Measurements from ENCODE around the gene TACC2. TPM values are rescaled to one million over a fixed set of nuclear protein-coding genes. Genes with fewer than 3 reads are reported as not detected.

Gene TACC2
- total and polyA plus RNA-seq, 9 of the 15 experiments (the other 6 are each of a cell fraction or from before 2014, with no cell fraction given), result under 0.01 to 0.35 (median 0.03) TPM; not detected in 6

- Histone ChIP-seq H2AFZ (ENCODE audit: low read depth, low read length) (no peak overlapping the region), H3K27me3 (ENCODE audit: control insufficient read depth in 2 of 2, insufficient read depth in 2 of 2, low read length in 2 of 2) (peaks cover 2 to 40% of the 10 kb centered on the region in 2 experiments; a peak in 4 of 5 replicates), H3K4me2 (ENCODE audit: insufficient read depth, low read length) (no peak overlapping the region), H3K4me3 (no peak overlapping the region), H3K36me3 (ENCODE audit: control insufficient read depth, insufficient read depth, low read length) (no peaks in the 10 kb centered on the region), H3K9ac (ENCODE audit: insufficient read depth in 1 of 2, low read depth in 2 of 2, low read length in 2 of 2) (no peak overlapping the region), H3K4me1 (replicated peaks in 1 of 2; ENCODE audit: control insufficient read depth in 2 of 2, insufficient read depth in 2 of 2, low read length in 2 of 2) (no peaks in the 10 kb centered on the region), H4K20me1 (replicated peaks; ENCODE audit: control insufficient read depth, insufficient read depth, low read length) (no peaks in the 10 kb centered on the region; the same call in 1 of the 2 replicates), H3K9me1 (ENCODE audit: control insufficient read depth, insufficient read depth, low read length) (no peaks in the 10 kb centered on the region), H3K27ac (ENCODE audit: extremely low read depth, low read depth, low read length) (no peak overlapping the region), H3K9me3 (replicated peaks; ENCODE audit: control insufficient read depth, insufficient read depth, low read depth, low read length) (no peaks in the 10 kb centered on the region), H3K79me2 (ENCODE audit: control insufficient read depth, insufficient read depth, low read length) (no peaks in the 10 kb centered on the region)
- BruUV-seq (replicated peaks), result no TSS peak
- intact Hi-C loops (cut with micrococcal nuclease) (no loop called here), in situ Hi-C loops (cut with MboI) (no loop called here)
- POLR2A ChIA-PET, result no interaction called here
- DNase-seq (ENCODE audit: extremely low read depth in 1 of 4, low spot score in 3 of 4) (no peak), ATAC-seq (no peak), FAIRE-seq (no peak)
- CTCF ChIA-PET (ENCODE audit: low intra/inter-chr PET ratio), result no interaction called here
- WGBS (ENCODE audit: insufficient coverage, low coverage, missing lambda C conversion rate), result 0% methylated on average over 6 of the region's 8 CpGs
- TF ChIP-seq ZNF583 (CRISPR knock-in tag; IDR thresholded peaks at IDR 0.05), result no peak
- TF ChIP-seq, protein P1, sequence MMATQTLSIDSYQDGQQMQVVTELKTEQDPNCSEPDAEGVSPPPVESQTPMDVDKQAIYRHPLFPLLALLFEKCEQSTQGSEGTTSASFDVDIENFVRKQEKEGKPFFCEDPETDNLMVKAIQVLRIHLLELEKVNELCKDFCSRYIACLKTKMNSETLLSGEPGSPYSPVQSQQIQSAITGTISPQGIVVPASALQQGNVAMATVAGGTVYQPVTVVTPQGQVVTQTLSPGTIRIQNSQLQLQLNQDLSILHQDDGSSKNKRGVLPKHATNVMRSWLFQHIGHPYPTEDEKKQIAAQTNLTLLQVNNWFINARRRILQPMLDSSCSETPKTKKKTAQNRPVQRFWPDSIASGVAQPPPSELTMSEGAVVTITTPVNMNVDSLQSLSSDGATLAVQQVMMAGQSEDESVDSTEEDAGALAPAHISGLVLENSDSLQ (IDR thresholded peaks at IDR 0.05), result no peak
- TF ChIP-seq, protein P2, sequence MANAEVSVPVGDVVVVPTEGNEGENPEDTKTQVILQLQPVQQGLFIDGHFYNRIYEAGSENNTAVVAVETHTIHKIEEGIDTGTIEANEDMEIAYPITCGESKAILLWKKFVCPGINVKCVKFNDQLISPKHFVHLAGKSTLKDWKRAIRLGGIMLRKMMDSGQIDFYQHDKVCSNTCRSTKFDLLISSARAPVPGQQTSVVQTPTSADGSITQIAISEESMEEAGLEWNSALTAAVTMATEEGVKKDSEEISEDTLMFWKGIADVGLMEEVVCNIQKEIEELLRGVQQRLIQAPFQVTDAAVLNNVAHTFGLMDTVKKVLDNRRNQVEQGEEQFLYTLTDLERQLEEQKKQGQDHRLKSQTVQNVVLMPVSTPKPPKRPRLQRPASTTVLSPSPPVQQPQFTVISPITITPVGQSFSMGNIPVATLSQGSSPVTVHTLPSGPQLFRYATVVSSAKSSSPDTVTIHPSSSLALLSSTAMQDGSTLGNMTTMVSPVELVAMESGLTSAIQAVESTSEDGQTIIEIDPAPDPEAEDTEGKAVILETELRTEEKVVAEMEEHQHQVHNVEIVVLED (CRISPR knock-in tag; IDR thresholded peaks at IDR 0.05), result no peak
- TF ChIP-seq, protein P3, sequence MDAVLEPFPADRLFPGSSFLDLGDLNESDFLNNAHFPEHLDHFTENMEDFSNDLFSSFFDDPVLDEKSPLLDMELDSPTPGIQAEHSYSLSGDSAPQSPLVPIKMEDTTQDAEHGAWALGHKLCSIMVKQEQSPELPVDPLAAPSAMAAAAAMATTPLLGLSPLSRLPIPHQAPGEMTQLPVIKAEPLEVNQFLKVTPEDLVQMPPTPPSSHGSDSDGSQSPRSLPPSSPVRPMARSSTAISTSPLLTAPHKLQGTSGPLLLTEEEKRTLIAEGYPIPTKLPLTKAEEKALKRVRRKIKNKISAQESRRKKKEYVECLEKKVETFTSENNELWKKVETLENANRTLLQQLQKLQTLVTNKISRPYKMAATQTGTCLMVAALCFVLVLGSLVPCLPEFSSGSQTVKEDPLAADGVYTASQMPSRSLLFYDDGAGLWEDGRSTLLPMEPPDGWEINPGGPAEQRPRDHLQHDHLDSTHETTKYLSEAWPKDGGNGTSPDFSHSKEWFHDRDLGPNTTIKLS (IDR thresholded peaks at IDR 0.05; ENCODE audit: borderline replicate concordance, low read depth), result no peak
- TF ChIP-seq RNF219 (CRISPR knock-in tag; IDR thresholded peaks at IDR 0.05), result no peak
- TF ChIP-seq SMARCC2 (IDR thresholded peaks at IDR 0.05; ENCODE audit: low read depth), result no peak
- TF ChIP-seq, protein P4, sequence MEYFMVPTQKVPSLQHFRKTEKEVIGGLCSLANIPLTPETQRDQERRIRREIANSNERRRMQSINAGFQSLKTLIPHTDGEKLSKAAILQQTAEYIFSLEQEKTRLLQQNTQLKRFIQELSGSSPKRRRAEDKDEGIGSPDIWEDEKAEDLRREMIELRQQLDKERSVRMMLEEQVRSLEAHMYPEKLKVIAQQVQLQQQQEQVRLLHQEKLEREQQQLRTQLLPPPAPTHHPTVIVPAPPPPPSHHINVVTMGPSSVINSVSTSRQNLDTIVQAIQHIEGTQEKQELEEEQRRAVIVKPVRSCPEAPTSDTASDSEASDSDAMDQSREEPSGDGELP (CRISPR knock-in tag; IDR thresholded peaks at IDR 0.05; ENCODE audit: borderline replicate concordance), result no peak
- TF ChIP-seq ZNF121 (CRISPR knock-in tag; conservative IDR thresholded peaks at IDR 0.05), result no peak
- TF ChIP-seq PREB (CRISPR knock-in tag; IDR thresholded peaks at IDR 0.05), result no peak
- no peak for TF ChIP-seq ZSCAN29 (IDR thresholded peaks at IDR 0.05)
- no peak for TF ChIP-seq PPARD (CRISPR knock-in tag; IDR thresholded peaks at IDR 0.05)
Observed at GRCh38 chr10:122123186-122123585, 134.2 kb downstream of the TACC2 start.
